Nephron progenitor cell (in vitro differentiated cells): ENCODE data around the gene TIGD1.

ENCODE experiments used
- DNase-seq: peaks from one replicate; pipeline ENCODE4 v3.0.0; 2021
- H3K27ac Mint-ChIP-seq: 2 replicates; pipeline ENCODE4 v1.8.0; 2021; ENCODE audit warnings: mild to moderate bottlenecking, moderate library complexity, mixed read lengths
- H3K27me3 Mint-ChIP-seq: 2 replicates; pipeline ENCODE4 v1.8.0; 2021; ENCODE audit warnings: mild to moderate bottlenecking, low read depth, mixed read lengths; ENCODE audit not compliant: poor library complexity
- H3K36me3 Mint-ChIP-seq: 2 replicates; pipeline ENCODE4 v1.8.0; 2021; ENCODE audit warnings: low read depth, mixed read lengths
- H3K4me1 Mint-ChIP-seq: 2 replicates; pipeline ENCODE4 v1.8.0; 2021; ENCODE audit warnings: mixed read lengths
- H3K4me3 Mint-ChIP-seq: 2 replicates; pipeline ENCODE4 v1.8.0; 2021; ENCODE audit warnings: mild to moderate bottlenecking, moderate library complexity, mixed read lengths
- H3K9me3 Mint-ChIP-seq: 2 replicates; pipeline ENCODE4 v1.8.0; 2021; ENCODE audit warnings: mild to moderate bottlenecking, moderate library complexity, mixed read lengths
- CTCF ChIP-seq: fragments of 200-600 bp; sonication (generic); IDR thresholded peaks from 2 replicates; pipeline ENCODE4 v1.5.0; 2021; ENCODE audit warnings: antibody characterized with exemption

TIGD1 gene

GRCh38 chr2:232521959-232522622 lies 28.3 kb downstream of the TIGD1 start:
- TF ChIP-seq CTCF, result peak; percentile 89
- Mint-ChIP-seq H3K36me3 (no peaks in the 10 kb centered on the region), H3K9me3 (no peaks in the 10 kb centered on the region), H3K4me3 (no peak overlapping the region), H3K27ac (no peak overlapping the region), H3K4me1 (peaks cover 42% of the 10 kb centered on the region), H3K27me3 (peaks cover 59% of the 10 kb centered on the region)
- DNase-seq, result peak; percentile 87

GRCh38 chr2:232521098-232521497 lies 29.3 kb downstream of the TIGD1 start:
- Mint-ChIP-seq H3K9me3 (no peaks in the 10 kb centered on the region), H3K27ac (no peak overlapping the region), H3K36me3 (no peaks in the 10 kb centered on the region), H3K4me3 (no peak overlapping the region), H3K27me3 (peaks cover 68% of the 10 kb centered on the region), H3K4me1 (peaks cover 42% of the 10 kb centered on the region)
- TF ChIP-seq CTCF, result no peak
- no peak for DNase-seq

GRCh38 chr2:232520489-232520888 lies 29.9 kb downstream of the TIGD1 start:
- Mint-ChIP-seq H3K36me3 (no peaks in the 10 kb centered on the region), H3K27me3 (peaks cover 73% of the 10 kb centered on the region), H3K9me3 (no peaks in the 10 kb centered on the region), H3K27ac (no peak overlapping the region), H3K4me1 (peaks cover 45% of the 10 kb centered on the region), H3K4me3 (no peak overlapping the region)
- no peak for TF ChIP-seq CTCF
- DNase-seq, result no peak

DNA sequence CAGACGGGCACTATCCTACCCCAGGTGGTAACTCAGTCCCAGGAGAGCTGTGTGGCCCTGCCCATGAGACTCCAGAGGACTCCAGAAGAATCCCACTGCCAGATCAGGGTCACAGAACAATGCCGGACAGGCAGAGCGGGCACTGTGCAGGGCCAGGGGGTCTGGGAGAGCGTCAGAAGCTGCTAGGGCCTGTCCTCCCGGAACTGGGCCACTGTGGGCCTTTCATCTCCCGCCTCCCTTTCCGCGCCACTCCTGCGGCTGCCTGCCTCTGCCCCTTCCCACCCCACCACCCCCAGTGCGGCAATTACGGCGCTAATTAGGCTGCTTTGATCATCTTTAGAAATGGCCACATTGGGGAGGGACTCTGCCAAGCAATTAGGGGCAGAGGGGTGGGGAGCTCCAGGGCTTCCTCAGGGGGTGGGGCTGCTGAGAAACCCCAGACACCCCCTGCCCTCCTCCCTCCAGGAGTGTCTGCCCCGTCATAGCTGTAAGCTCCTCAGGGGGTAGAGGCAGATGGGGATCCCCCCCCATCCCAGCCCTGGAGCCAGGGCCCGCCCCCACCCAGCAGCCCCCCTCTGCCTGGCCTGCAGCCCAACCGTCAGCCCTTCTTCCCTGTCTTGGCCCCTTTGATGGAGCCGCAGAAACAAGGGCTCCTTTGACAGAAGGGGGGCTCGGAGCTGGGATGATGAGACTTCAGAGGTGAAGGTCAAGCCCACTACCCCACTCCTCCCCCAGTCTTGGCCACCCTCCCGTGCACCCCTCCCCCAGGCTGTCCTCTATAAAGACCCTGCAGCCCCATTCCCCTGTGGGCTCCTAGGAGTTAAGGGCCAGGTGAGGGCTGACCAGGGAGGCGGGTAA lies 30.5 kb downstream of the TIGD1 start, which contains the start of gene PRSS56:
PRSS56 (plus strand) TSS at position 808 of the 858 bp plus-strand sequence. CDS start 211 bp downstream, outside the sequence.
- TF ChIP-seq CTCF, result no peak
- H3K4me3 Mint-ChIP-seq, result no peak within 1 kb of the TSS
- H3K9me3 Mint-ChIP-seq, result no peaks in the 10 kb centered on the region
- peaks cover 80% of the 10 kb centered on the region for H3K27me3 Mint-ChIP-seq
- no peak for DNase-seq
- H3K4me1 Mint-ChIP-seq, result peaks cover 48% of the 10 kb centered on the region
- H3K27ac Mint-ChIP-seq, result no peak within 1 kb of the TSS
- H3K36me3 Mint-ChIP-seq, result no peaks in the 10 kb centered on the region

GRCh38 chr2:232518844-232519243 lies 31.5 kb downstream of the TIGD1 start:
- Mint-ChIP-seq H3K9me3 (no peaks in the 10 kb centered on the region), H3K27ac (no peak overlapping the region), H3K4me3 (no peak overlapping the region), H3K27me3 (peaks cover 88% of the 10 kb centered on the region), H3K4me1 (peaks cover 48% of the 10 kb centered on the region), H3K36me3 (no peaks in the 10 kb centered on the region)
- no peak for DNase-seq
- no peak for TF ChIP-seq CTCF
